ENCODE results near the gene MGME1.

MGME1 gene

GRCh38 chr20:18031888-18032509, 63.2 kb downstream of the MGME1 start:
- no peak for DNase-seq

- peak; percentile 94 for DNase-seq
Observed at GRCh38 chr20:18032977-18033892, 64.4 kb downstream of the MGME1 start.

GRCh38 chr20:18034039-18034438, 65.2 kb downstream of the MGME1 start:
- DNase-seq = no peak

- no peak for DNase-seq
Observed at GRCh38 chr20:18039063-18039462, 70.2 kb downstream of the MGME1 start.

Measured in islet precursor cell (in vitro differentiated cells).